ENCODE measurements around the gene PKMYT1.

PKMYT1 gene

GRCh38 chr16:2969545-2970521 lies 10.4 kb downstream of the PKMYT1 start:
- H3K79me2 ChIP-seq (ENCODE audit: control insufficient read depth, low read length), result peaks cover 44% of the 10 kb centered on the region
- no peaks in the 10 kb centered on the region for H3K9me2 ChIP-seq (replicated peaks; ENCODE audit: control insufficient read depth, low read length)
- H3K4me3 ChIP-seq (ENCODE audit: low read length), result peak overlapping the region; percentile 92
- H4K20me1 ChIP-seq (ENCODE audit: control insufficient read depth, insufficient read depth, low read depth, low read length), result peaks cover 10% of the 10 kb centered on the region
- H3F3A ChIP-seq (ENCODE audit: control insufficient read depth, insufficient read depth), result peaks cover 28% of the 10 kb centered on the region
- H3K9me3 ChIP-seq (ENCODE audit: control insufficient read depth, insufficient read depth, low read length), result no peaks in the 10 kb centered on the region
- peaks cover 67% of the 10 kb centered on the region for H3K4me1 ChIP-seq (ENCODE audit: control insufficient read depth, low read length)
- H3K27me3 ChIP-seq (ENCODE audit: control insufficient read depth, low read length), result no peaks in the 10 kb centered on the region
- TF ChIP-seq EZH2phosphoT487 (IDR thresholded peaks at IDR 0.05; ENCODE audit: borderline replicate concordance, low read length) (no peak), CTCF (IDR thresholded peaks at IDR 0.05; ENCODE audit: low read depth, low read length, poor library complexity, severe bottlenecking) (peak; percentile 67)
- H3K36me3 ChIP-seq (ENCODE audit: control insufficient read depth, low read length), result peaks cover 65% of the 10 kb centered on the region
- peak overlapping the region; percentile 96 for H3K27ac ChIP-seq (ENCODE audit: low read depth, low read length)
- H3K4me2 ChIP-seq (ENCODE audit: low read length), result peak overlapping the region; percentile 97

GRCh38 chr16:2968738-2969544 lies 11.3 kb downstream of the PKMYT1 start, which contains the start of gene PAQR4:
Gene PAQR4 (plus strand): TSS chr16:2969348. CDS start chr16:2969675, 327 bp downstream.
- H3K9me3 ChIP-seq (ENCODE audit: control insufficient read depth, insufficient read depth, low read length), result no peaks in the 10 kb centered on the region
- no peaks in the 10 kb centered on the region for H3K27me3 ChIP-seq (ENCODE audit: control insufficient read depth, low read length)
- H3K79me2 ChIP-seq (ENCODE audit: control insufficient read depth, low read length), result peaks cover 41% of the 10 kb centered on the region
- H3F3A ChIP-seq (ENCODE audit: control insufficient read depth, insufficient read depth), result peaks cover 32% of the 10 kb centered on the region
- peaks cover 67% of the 10 kb centered on the region for H3K4me1 ChIP-seq (ENCODE audit: control insufficient read depth, low read length)
- H3K4me2 ChIP-seq (ENCODE audit: low read length), result peak within 1 kb of the TSS; percentile 97
- H3K36me3 ChIP-seq (ENCODE audit: control insufficient read depth, low read length), result peaks cover 59% of the 10 kb centered on the region
- peaks cover 10% of the 10 kb centered on the region for H4K20me1 ChIP-seq (ENCODE audit: control insufficient read depth, insufficient read depth, low read depth, low read length)
- H3K4me3 ChIP-seq (ENCODE audit: low read length), result peak within 1 kb of the TSS; percentile 92
- no peaks in the 10 kb centered on the region for H3K9me2 ChIP-seq (replicated peaks; ENCODE audit: control insufficient read depth, low read length)
- peak within 1 kb of the TSS; percentile 96 for H3K27ac ChIP-seq (ENCODE audit: low read depth, low read length)
- TF ChIP-seq CTCF (IDR thresholded peaks at IDR 0.05; ENCODE audit: low read depth, low read length, poor library complexity, severe bottlenecking), result no peak

GRCh38 chr16:2968368-2968737 lies 11.9 kb downstream of the PKMYT1 start:
- TF ChIP-seq EZH2phosphoT487 (IDR thresholded peaks at IDR 0.05; ENCODE audit: borderline replicate concordance, low read length) (no peak), CTCF (IDR thresholded peaks at IDR 0.05; ENCODE audit: low read depth, low read length, poor library complexity, severe bottlenecking) (no peak)
- H3K4me3 ChIP-seq (ENCODE audit: low read length), result peak overlapping the region; percentile 92
- H3K27me3 ChIP-seq (ENCODE audit: control insufficient read depth, low read length), result no peaks in the 10 kb centered on the region
- H3K4me2 ChIP-seq (ENCODE audit: low read length), result peak overlapping the region; percentile 97
- H3K9me2 ChIP-seq (replicated peaks; ENCODE audit: control insufficient read depth, low read length), result no peaks in the 10 kb centered on the region
- H3K9me3 ChIP-seq (ENCODE audit: control insufficient read depth, insufficient read depth, low read length), result no peaks in the 10 kb centered on the region
- peaks cover 41% of the 10 kb centered on the region for H3K79me2 ChIP-seq (ENCODE audit: control insufficient read depth, low read length)
- peaks cover 54% of the 10 kb centered on the region for H3K36me3 ChIP-seq (ENCODE audit: control insufficient read depth, low read length)
- peaks cover 10% of the 10 kb centered on the region for H4K20me1 ChIP-seq (ENCODE audit: control insufficient read depth, insufficient read depth, low read depth, low read length)
- peaks cover 70% of the 10 kb centered on the region for H3K4me1 ChIP-seq (ENCODE audit: control insufficient read depth, low read length)
- peak overlapping the region; percentile 96 for H3K27ac ChIP-seq (ENCODE audit: low read depth, low read length)
- H3F3A ChIP-seq (ENCODE audit: control insufficient read depth, insufficient read depth), result peaks cover 30% of the 10 kb centered on the region

Measured in DOHH2 (cell line).